Left forelimb (tissue), 1 donor: Measurements from ENCODE around the gene TRMT112.

Source experiments
- DNase-seq: peaks from one replicate; pipeline ENCODE4 v3.0.0-alpha.2; 2018; ENCODE audit warnings: low spot score

TRMT112 gene

DNA sequence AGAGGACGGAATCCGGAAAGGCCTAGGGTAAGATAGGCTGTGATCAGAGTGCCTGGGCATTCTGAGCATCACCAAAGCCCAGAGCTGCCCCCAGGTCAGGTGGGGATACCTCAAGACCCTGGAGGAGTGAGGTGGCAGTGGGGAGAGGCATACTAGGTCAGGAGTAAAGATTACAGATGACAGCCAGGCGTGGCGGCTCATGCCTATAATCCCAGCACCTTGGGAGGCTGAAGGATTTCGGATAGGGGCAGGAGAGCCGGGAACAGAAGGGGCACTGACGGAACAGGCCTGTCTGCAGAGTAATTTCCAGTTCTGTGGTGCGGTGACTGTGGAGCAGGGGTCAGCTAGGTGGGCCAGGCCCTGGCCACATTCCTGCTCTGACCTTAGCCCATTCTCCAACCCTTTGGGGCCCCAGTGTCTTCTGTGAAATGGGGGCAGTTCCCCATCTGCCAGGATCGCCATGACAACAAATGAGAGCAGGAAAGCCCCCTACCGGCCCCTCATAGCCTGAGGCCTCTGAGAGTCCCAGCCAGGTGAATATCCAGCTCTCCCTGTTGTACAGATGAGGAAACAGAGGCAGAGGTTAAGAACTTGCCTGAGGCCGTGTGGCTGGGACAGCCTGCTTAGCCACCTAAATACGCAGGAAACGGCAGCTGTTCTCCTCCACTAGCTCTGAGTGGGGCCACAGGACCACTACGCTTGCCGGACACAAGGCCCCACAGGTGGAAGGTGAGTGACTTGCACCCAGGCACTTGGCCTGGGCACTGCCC lies 42.1 kb downstream of the TRMT112 start:
- no peak for DNase-seq

DNA sequence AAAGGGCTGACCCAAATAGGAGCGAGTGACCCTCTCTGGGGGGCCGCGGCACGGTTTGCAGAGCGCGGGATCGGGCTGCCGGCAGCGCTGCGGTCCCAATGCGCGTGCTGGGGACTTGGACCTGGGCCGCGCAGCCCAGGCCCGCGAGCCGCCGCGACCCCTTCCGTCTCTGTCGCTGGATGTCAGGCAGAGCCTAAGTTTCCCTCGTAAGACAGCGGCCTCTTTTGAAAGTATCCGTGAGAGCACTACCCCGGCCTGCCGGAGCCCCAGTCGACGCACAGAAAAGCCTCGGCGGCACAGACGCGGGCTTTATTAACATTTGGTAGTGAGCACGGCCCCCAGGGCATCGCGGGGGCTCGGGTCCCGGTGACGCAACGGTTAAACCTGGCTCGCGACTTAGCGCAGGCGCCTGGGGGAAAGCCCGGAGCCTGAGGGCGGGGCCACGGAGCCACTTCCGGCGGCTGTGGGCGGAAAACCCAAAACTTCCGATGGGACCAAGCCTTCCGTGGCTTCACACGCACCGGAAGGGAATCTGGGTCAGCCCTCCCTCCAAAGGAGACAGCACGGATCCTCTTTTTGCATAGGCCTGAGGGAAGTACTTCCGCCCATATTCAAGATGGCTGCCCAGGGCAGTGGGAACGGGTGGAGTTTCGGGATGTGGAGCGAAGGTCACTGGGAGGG lies 47.7 kb downstream of the TRMT112 start:
- DNase-seq: peak; percentile 99

DNA sequence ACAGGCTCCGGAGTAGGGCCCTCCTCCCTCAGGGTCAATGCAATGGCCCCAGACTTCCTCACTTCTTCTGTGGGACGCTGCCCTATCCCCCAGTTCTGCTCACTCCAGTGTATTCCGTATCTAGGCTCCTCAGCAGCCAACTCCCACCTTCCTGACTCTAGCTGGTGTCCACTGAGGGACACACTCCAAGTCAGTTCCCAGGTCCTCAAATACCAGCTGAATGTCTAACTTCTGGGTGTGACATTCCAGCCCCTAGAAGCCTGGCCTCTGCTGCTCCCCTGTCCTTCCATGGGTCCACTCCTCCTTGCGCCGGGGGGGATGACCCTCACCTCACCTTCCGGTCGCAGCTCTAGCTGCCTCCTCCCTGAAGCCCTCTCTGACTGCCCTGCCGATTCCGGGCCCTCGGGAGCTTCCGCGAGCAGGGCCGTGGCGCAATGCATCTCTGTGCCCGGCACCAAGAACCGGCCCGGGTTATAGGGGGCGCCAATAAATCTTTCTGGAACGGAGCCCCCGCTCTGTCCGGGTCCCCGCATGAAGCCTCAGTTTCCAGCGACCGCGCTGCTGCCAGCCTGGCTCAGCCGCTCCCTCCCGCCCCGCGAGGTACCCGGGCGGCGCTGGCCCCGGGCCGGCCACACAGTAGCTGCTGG lies 48.3 kb downstream of the TRMT112 start:
- no peak for DNase-seq

DNA sequence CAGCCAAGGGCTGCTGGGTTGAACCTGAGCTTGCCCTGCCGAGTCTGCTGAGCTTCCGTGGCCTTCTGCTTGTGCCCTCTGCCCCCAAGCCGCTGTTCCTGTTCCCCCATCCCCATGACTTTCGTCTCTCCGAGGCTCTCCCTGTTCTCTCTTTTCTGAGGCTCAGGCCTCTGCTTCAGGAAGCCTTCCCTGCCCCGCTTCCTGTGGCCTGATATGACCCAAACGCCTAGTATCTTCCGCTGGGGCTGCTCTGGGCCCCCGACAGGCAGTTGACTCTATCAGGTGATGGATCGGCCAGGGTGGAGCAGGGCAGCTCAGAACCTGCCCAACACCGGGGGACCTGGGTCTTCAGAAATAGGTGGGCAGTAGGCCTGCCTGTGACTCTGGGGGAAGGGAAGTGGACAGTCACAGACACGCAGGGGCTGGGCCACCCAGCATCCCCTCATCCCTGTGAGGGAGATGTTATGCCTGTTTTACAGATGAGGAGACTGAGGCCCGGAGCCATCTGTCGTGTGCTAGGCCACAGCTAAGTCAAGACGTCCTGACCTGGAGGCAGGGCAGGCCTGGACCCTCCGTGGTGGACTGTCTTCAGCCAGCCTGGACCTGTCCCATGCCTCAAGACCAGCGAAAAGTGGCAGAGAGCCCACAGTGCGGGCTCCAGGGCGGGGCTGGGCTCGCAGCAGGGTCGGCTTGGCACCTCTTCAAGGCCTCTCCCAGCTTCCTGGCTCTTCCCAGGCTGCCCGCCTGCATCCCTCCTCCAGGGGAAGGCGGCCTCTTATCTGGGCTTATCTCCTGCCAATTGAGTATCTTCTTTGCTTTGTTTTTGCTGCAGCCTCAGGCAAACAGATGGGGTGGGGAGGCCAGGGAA lies 49.1 kb downstream of the TRMT112 start:
- no peak for DNase-seq

DNA sequence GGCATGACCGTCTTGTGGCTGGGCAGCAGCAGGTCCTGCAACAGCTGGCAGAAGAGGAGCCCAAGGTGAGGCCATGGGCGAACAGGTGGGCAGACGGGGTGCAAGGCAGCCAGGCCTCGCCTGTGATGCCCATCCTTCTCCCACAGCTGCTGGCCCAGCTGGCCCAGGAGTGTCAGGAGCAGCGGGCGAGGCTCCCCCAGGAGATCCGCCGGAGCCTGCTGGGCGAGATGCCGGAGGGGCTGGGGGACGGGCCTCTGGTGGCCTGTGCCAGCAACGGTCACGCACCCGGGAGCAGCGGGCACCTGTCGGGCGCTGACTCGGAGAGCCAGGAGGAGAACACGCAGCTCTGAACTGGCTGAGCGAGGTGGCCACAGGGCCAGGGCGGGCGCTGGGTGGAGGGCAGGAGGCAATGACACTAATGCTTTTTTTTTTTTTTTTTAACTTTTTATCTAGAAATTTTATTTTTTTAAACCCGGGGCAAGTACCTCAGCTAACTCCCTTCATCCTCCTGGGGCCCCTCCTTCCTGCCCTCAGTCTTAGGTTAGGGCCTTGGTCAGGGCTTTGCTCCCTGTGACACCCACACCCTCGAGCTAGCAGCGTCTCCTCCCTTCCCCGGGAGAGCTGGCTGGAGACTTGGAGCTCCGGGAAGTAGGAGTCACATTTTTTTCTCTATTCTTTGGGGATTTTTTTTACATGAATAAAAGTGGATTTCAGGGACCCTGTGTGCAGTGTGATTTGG lies 50.0 kb downstream of the TRMT112 start:
- DNase-seq: no peak
